Umbilical cord (tissue), 2 donors: ENCODE measurements around the gene FAM117B. TPM values are rescaled to one million over a fixed set of nuclear protein-coding genes. Genes with fewer than 3 reads are reported as not detected.
A peak's percentile ranks its signal among the peaks of the same experiment; 100 is the strongest.

Experiments used
- DNase-seq: peaks from one replicate; pipeline ENCODE4 v3.0.0-alpha.2; 2015; ENCODE audit warnings: low spot score
- total RNA-seq: library from RNA; depleted of rRNA; stranded (reverse); fragments of >200 nt; gene quantifications from one replicate; pipeline ENCODE4 v1.2.3, GENCODE V29; 2014; ENCODE audit warnings: low replicate concordance; ENCODE audit not compliant: insufficient read depth

Gene FAM117B
- total RNA-seq, 1 donor from 2014 or later: 5.8 TPM

- no peak for DNase-seq
Observed at GRCh38 chr2:202758604-202759003, 123.8 kb downstream of the FAM117B start.

GRCh38 chr2:202760848-202761247, 126.1 kb downstream of the FAM117B start:
- no peak for DNase-seq

- DNase-seq: no peak
Observed at GRCh38 chr2:202762556-202762955, 127.8 kb downstream of the FAM117B start.

- DNase-seq: no peak
Observed at GRCh38 chr2:202763916-202764315, 129.1 kb downstream of the FAM117B start.

DNA sequence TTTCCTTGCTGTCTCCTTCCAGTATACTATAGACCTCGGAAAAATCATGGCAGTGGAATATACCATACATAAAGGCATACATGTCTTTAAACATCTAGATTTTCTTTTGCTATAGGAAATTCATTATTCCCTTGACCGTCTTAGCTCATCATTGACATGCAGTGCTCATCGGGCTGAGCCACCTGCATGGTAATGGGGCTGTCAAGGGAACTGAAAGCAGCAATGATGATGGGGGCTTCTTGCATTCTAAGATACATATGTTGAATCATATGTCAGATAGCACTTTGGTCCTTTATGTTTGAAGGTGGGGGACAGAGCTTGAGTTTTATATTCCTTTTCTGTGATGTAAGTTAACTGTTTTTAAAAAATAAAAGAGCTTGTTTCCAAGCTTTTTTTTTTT, 130.2 kb downstream of the FAM117B start:
- no peak for DNase-seq

DNA sequence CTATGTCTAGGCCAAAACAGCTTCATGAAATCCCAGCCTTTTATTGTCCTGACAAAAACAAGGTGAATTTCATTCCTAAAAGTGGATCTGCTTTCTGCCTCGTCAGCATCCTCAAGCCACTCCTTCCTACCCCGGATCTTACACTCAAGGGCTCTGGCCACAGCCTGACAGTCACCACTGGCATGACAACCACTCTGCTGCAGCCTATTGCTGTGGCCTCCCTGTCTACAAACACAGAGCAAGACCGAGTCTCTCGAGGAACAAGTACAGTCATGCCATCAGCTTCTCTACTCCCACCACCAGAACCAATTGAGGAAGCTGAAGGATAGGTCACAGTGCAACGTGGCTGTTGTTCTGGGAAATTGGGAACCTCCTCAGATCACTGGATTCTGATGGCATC, 130.7 kb downstream of the FAM117B start:
- peak; percentile 60 for DNase-seq

DNA sequence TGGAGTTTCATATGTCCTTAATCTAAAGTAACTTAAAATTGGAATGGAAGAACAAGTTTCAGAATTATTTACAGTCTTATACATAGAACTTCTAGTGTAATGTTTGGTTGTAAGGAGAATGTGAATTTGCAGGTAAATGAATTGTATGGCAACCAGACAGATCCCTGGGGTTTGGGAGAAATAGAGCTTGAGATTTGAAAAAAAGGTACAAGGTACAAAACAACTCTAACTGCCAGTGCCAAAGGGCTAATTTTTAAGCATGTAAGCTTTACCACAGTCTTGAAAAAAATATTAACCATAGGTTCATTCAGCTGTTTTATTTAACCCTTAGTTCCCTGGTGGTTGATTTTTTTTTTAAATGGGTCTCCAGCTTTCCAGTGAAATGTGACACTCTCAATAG, 133.5 kb downstream of the FAM117B start:
- no peak for DNase-seq

DNA sequence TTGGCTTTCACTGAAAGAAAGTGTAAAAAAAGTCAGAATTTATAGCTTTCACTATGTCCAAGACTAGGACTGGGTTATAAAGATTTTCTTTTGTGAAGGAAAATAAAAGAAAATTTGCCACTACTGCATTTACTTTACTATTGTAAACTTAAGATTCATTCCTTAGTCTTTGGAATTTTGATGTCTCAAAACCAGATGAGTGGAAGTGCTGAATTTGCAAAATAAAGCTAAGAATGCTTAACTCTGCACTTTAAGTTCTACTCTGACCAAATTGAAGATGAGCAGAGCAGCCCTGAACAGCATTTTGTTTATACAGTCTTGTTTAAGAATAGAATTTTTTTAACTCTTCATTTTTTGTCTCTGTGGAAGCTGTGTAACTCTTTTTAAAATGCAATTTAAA, 134.4 kb downstream of the FAM117B start:
- DNase-seq: peak; percentile 85

DNA sequence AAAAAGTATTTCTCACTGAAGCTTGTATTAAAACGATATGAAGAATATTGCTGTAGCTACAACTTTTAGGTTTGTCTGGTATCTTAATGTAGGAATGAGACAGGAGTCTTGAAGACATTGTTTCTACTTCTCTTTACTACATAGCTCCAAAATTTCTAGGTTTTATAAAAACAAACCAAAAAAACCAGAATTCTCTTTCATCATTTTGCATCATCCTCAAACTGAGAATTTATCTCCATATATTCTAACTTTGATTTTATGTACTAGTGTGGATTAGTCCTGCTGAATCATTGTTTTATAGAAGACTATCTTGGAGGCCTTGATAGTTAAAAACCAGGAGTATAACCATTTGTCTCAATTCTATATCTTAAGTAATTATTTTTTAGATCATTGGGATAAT, 136.6 kb downstream of the FAM117B start:
- DNase-seq: peak; percentile 41

DNA sequence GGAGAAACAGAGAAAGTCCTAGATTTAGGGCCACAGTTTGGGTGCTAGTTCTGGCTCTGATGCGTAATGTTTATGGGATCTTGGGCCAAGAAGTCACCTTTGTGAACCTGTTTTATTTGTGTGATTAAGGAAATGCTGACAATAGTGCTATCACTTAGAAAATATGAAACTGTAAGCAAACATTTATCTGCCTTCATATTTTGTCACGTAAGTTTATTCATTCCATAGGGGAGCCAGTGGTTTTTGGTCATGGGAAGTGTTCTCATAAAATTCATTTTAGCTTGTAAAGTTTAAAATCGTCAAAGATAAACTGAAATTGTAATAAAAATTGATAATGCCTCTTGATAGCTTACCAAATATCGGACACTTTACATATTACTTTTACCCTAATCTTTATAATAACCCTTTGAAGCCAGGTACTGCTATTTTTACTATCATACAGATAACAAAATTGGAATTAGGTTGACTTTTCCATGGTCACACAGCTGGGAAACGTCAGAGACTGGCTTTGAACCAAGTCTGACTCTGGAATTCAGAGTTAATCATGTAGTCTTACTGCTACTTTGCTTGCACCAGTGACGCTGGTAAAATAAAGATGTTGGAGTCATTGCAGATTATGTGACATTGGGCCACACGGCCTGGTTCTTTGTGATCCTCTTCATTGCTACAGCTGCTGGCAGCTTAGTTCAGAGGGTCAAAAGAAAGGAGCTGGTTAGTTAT, 137.1 kb downstream of the FAM117B start:
- DNase-seq: peak; percentile 88

- DNase-seq: peak; percentile 89
Observed at GRCh38 chr2:202773301-202773973, 138.7 kb downstream of the FAM117B start.

GRCh38 chr2:202774104-202774503, 139.3 kb downstream of the FAM117B start:
- DNase-seq: no peak

DNA sequence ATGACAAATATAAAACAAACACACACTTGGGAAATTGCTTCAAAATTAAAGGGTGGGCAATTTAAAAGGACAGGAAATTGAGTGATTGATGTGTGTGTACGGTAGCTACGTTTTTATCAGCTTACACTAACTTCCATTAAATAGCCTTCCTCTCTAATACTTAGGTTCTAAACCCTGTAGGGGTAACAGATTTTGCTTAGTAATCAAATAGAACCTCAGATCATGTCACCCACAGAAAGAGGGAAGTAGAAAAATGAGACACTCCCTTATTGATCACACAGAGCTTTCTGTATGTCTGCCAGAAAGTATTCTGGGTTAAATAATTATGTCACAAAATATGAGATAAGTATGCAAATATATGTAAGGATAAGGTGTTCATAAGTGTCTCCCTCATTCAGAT, 143.4 kb downstream of the FAM117B start:
- DNase-seq: no peak

GRCh38 chr2:202780514-202781021, 145.8 kb downstream of the FAM117B start:
- no peak for DNase-seq

GRCh38 chr2:202782940-202783558, 148.3 kb downstream of the FAM117B start:
- DNase-seq: peak; percentile 9

DNA sequence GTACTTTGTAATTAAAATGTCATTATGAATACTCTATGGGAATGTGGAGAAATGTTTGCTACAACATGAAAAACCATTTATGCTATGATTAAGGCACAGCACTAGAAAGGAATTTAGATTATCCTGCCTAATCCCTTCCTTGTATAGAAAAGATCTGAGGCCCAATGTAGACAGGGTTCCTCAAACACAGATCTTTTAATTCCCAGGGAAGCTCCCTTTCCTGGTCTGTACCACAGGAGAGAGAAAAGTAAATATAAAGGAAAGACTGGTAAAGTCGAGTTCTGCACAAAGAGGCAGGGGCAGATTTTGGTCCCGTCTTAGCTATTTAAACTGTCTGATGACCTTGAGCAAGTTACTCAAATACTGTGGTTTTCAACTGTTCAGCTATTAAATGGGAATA, 152.1 kb downstream of the FAM117B start:
- DNase-seq: peak; percentile 84

DNA sequence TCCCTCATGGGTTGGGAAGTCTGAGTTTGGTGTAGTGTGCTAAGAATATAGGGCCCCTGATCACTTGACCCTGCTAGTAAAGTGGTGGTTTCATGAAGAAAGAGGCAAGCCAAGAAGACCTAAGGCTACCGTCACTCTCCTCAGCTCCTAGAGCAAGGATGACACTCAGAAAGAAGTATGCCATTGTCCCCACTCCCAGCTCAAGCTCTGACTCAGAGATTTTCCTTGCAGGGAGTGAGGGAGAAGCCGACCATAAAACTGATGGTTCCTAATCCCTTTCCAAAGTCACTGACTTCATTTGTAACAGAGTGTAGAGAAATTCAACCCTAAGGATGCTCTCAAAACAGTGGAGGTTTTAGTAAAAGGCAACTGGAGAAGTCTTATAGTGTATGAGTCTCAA, 155.9 kb downstream of the FAM117B start:
- no peak for DNase-seq

DNA sequence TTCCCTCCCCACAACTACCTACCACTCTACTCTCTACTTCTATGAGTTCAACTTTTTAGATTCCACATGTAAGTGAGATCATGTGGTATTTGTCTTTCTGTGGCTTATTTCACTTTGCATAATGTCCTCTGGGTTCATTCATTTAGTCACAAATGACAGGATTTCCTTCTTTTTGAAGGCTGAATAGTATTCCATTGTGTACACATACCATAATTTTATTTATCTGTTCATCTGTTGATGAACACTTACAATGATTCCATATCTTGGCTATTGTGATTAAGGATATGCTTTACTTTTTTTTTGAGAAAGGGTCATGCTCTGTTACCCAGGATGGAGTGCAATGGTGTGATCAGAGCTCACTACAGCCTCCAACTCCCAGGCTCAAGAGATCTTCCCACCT, 163.2 kb downstream of the FAM117B start:
- no peak for DNase-seq

- peak; percentile 81 for DNase-seq
Observed at GRCh38 chr2:202805911-202806310, 171.1 kb downstream of the FAM117B start.

GRCh38 chr2:202807431-202808138, 172.8 kb downstream of the FAM117B start:
- peak; percentile 81 for DNase-seq

GRCh38 chr2:202808754-202809153, 174.0 kb downstream of the FAM117B start:
- no peak for DNase-seq

- no peak for DNase-seq
Observed at GRCh38 chr2:202813387-202813786, 178.6 kb downstream of the FAM117B start.
